ENCODE results near the gene LAMA1. TPM values are rescaled to one million over a fixed set of nuclear protein-coding genes. Genes with fewer than 3 reads are reported as not detected.

Gene LAMA1
- total and polyA plus RNA-seq, 2 of the 8 experiments (the other 6 are each of a cell fraction or from before 2014, with no cell fraction given): 30.4 to 48.7 TPM

DNA sequence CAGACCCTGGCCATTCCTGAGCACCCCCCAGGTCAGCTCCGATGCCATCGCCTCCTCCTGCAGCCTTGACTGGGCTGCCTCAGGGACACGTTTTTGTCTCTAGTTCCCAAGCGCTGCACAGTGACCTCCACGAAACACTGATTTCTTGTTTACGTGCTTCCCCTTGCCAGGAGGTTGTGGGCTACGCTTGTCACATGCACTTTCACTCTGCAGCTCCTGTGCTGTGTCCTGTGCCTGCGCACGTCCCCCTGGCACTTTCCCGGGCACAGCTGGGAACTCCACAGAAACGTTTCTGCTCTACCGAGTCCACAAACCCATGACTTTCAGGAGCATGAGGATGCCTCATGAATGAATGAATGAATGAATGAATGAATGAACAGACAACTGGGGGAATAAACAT, 160.6 kb downstream of the LAMA1 start:
- Histone ChIP-seq H3K56ac (replicated peaks; ENCODE audit: insufficient read length, low read depth, low read length) (no peak overlapping the region), H3K9me3 (ENCODE audit: insufficient read depth in 2 of 2, low read depth in 1 of 2, low read length in 1 of 2) (0 out of 4 replicates have a peak, but pooled peaks cover 0 to 10% of the 10 kb centered on the region in 2 experiments), H3K14ac (ENCODE audit: insufficient read length) (no peak overlapping the region), H3K27me3 (replicated peaks in 1 of 4; ENCODE audit: control insufficient read depth in 3 of 4, extremely low read depth in 1 of 4, insufficient read depth in 3 of 4, low read length in 3 of 4) (no peaks in the 10 kb centered on the region), H2BK120ac (replicated peaks; ENCODE audit: low read depth, low read length) (no peak overlapping the region), H3K4me3 (ENCODE audit: extremely low read depth in 1 of 4, insufficient read depth in 2 of 4, low read depth in 3 of 4, low read length in 4 of 4) (no peak overlapping the region), H3K23ac (ENCODE audit: insufficient read length) (no peak overlapping the region), H2AK5ac (ENCODE audit: low read depth, low read length) (no peak overlapping the region), H2BK20ac (ENCODE audit: low read length) (no peak overlapping the region), H2BK12ac (ENCODE audit: low read depth, low read length) (no peak overlapping the region), H4K8ac (ENCODE audit: extremely low read depth, insufficient read depth, low read length) (no peak overlapping the region), H3K79me2 (ENCODE audit: control insufficient read depth in 1 of 2, insufficient read depth in 2 of 2, low read length in 2 of 2) (no peaks in the 10 kb centered on the region), H3K18ac (ENCODE audit: extremely low read depth, low read length) (no peak overlapping the region), H3K27ac (ENCODE audit: low read depth, low read length) (no peak overlapping the region), H4K20me1 (replicated peaks in 1 of 2; ENCODE audit: control insufficient read depth in 1 of 2, insufficient read depth in 2 of 2, low read length in 2 of 2) (peaks cover 2% of the 10 kb centered on the region in 2 experiments), H3K9ac (replicated peaks in 1 of 4; ENCODE audit: extremely low read depth in 1 of 4, low read depth in 3 of 4, low read length in 3 of 4) (0 out of 7 replicates have a peak overlapping the region, but pooled peaks of 1 of the 4 experiments have one; percentile 5), H3K4ac (replicated peaks; ENCODE audit: insufficient read length, low read depth, low read length) (no peak overlapping the region), H4K5ac (ENCODE audit: insufficient read length, low read depth, low read length) (no peak overlapping the region), H2BK15ac (ENCODE audit: low read length) (no peak overlapping the region), H3K23me2 (ENCODE audit: low read depth, low read length) (0 out of 2 replicates have a peak, but pooled peaks cover 1% of the 10 kb centered on the region), H3K36me3 (ENCODE audit: control insufficient read depth in 2 of 4, insufficient read depth in 4 of 4, low read length in 3 of 4) (peaks cover 10 to 46% (median 34%) of the 10 kb centered on the region in 4 experiments), H4K91ac (replicated peaks; ENCODE audit: insufficient read length, low read length) (no peak overlapping the region), H2AFZ (ENCODE audit: low read length) (no peak overlapping the region), H3K79me1 (ENCODE audit: low read depth, low read length) (no peaks in the 10 kb centered on the region), H3K4me2 (ENCODE audit: insufficient read depth in 1 of 2, low read depth in 2 of 2, low read length in 2 of 2) (no peak overlapping the region), H2BK5ac (ENCODE audit: low read depth, low read length) (no peak overlapping the region), H3K4me1 (replicated peaks in 1 of 4; ENCODE audit: control insufficient read depth in 3 of 4, insufficient read depth in 4 of 4, low read length in 3 of 4) (no peaks in the 10 kb centered on the region)
- no peak for FAIRE-seq
- CTCF ChIA-PET (ENCODE audit: partially characterized antibody): interaction anchor here (0.6 to 2.0 kb wide), 2 partner anchors 32 to 221 kb away, joined by 3 to 7 read pairs; no protein-coding TSS in a partner anchor
- DNase-seq (ENCODE audit: low read depth in 1 of 2, low spot score in 2 of 2): no peak
- 94% methylated on average over 12 of the region's 12 CpGs; no CpG with 5 or more reads in 1 of the 2 experiments for WGBS, 2 experiments (ENCODE audit: extremely low coverage in 1 of 2, insufficient coverage in 1 of 2, insufficient read length in 1 of 2, insufficient replicate concordance in 2 of 2, low coverage in 1 of 2, low lambda C conversion rate in 2 of 2, missing lambda C conversion rate in 1 of 2)
- POLR2A ChIA-PET (ENCODE audit: partially characterized antibody): interaction anchor here (0.6 kb wide), 1 partner anchor 259 kb away, joined by 3 read pairs; no protein-coding TSS in a partner anchor
- TF ChIP-seq JUN (IDR thresholded peaks at IDR 0.05; ENCODE audit: low read depth, low read length) (no peak), CBX5 (IDR thresholded peaks at IDR 0.05; ENCODE audit: low read depth, low read length) (no peak), MAFK (IDR thresholded peaks at IDR 0.05; ENCODE audit: low read depth, low read length) (no peak), CTBP2 (IDR thresholded peaks at IDR 0.05; ENCODE audit: borderline replicate concordance, insufficient read depth, insufficient read length, low read length) (no peak), SAP30 (IDR thresholded peaks at IDR 0.05; ENCODE audit: insufficient read depth, insufficient replicate concordance, low read length) (no peak), CTCF (IDR thresholded peaks at IDR 0.05; ENCODE audit: control extremely low read depth in 1 of 3, insufficient read depth in 1 of 3, low read depth in 1 of 3, low read length in 3 of 3) (no peak), CHD2 (IDR thresholded peaks at IDR 0.05; ENCODE audit: low read length) (no peak), KDM1A (IDR thresholded peaks at IDR 0.05; ENCODE audit: borderline replicate concordance, low read length) (no peak), SRF (IDR thresholded peaks at IDR 0.05; ENCODE audit: low read depth, low read length) (no peak), SIRT6 (IDR thresholded peaks at IDR 0.05; ENCODE audit: low read length) (no peak), GABPA (IDR thresholded peaks at IDR 0.05; ENCODE audit: borderline replicate concordance, insufficient read depth, low read length) (no peak)

Measured in H1 (cell line).